ENCODE results near the gene RLN3. TPM values are rescaled to one million over a fixed set of nuclear protein-coding genes. Genes with fewer than 3 reads are reported as not detected.

RLN3 gene
- total and polyA plus RNA-seq, 2 experiments from 2014 or later: not detected

GRCh38 chr19:14053032-14053431 is 25.1 kb downstream of the RLN3 start:
- Mint-ChIP-seq H3K9me3 (peaks cover 6% of the 10 kb centered on the region; the same call in 2 of the 3 replicates), H3K36me3 (ENCODE audit: low read depth) (peaks cover 30% of the 10 kb centered on the region), H3K27ac (no peak overlapping the region), H3K4me1 (peaks cover 4% of the 10 kb centered on the region; the same call in 1 of the 3 replicates), H3K4me3 (no peak overlapping the region), H3K27me3 (ENCODE audit: insufficient read depth, low read depth, poor library complexity) (peaks cover 18% of the 10 kb centered on the region)
- TF ChIP-seq ETS1 (IDR thresholded peaks at IDR 0.05) (no peak), CTCF (conservative IDR thresholded peaks at IDR 0.05; ENCODE audit: low read depth in 2 of 2) (no peak), ZNF462 (CRISPR knock-in tag; IDR thresholded peaks at IDR 0.05) (no peak), ZNF331 (CRISPR knock-in tag; IDR thresholded peaks at IDR 0.05; ENCODE audit: low read depth) (no peak), NANOG (IDR thresholded peaks at IDR 0.05; ENCODE audit: borderline replicate concordance) (no peak), EZH2phosphoT487 (IDR thresholded peaks at IDR 0.05; ENCODE audit: unreplicated experiment) (no peak), STAT1 (IDR thresholded peaks at IDR 0.05; ENCODE audit: unreplicated experiment) (no peak), EZH2 (IDR thresholded peaks at IDR 0.05; ENCODE audit: low read depth, unreplicated experiment) (no peak), REST (IDR thresholded peaks at IDR 0.05; ENCODE audit: unreplicated experiment) (no peak), POLR2AphosphoS5 (IDR thresholded peaks at IDR 0.05; ENCODE audit: low read depth) (no peak), CREB1 (CRISPR knock-in tag; IDR thresholded peaks at IDR 0.05; ENCODE audit: low read depth) (no peak), JUNB (IDR thresholded peaks at IDR 0.05; ENCODE audit: unreplicated experiment) (no peak), ZNF114 (CRISPR knock-in tag; IDR thresholded peaks at IDR 0.05) (no peak)
- no peak overlapping the region for H3K4me2 ChIP-seq
- no peak overlapping the region for H3K4me3 ChIP-seq
- no peaks in the 10 kb centered on the region; the same call in 1 of the 2 replicates for H3F3A ChIP-seq (replicated peaks; ENCODE audit: low read depth)
- DNase-seq (ENCODE audit: low spot score): no peak
- H3K27ac ChIP-seq (ENCODE audit: low read depth): no peak overlapping the region
- H2AFZ ChIP-seq: no peak overlapping the region
- no peaks in the 10 kb centered on the region; the same call in 1 of the 2 replicates for H4K20me1 ChIP-seq (replicated peaks; ENCODE audit: insufficient read depth)
- H3K9me2 ChIP-seq (ENCODE audit: insufficient read depth): no peaks in the 10 kb centered on the region
- no peaks in the 10 kb centered on the region for H3K79me2 ChIP-seq (replicated peaks; ENCODE audit: insufficient read depth)
- H3K27me3 ChIP-seq (ENCODE audit: insufficient read depth): peaks cover 5% of the 10 kb centered on the region
- no peaks in the 10 kb centered on the region for H3K36me3 ChIP-seq (ENCODE audit: insufficient read depth)
- no peak for ATAC-seq
- no peaks in the 10 kb centered on the region; the same call in 1 of the 2 replicates for H3K4me1 ChIP-seq (ENCODE audit: insufficient read depth)
